NCI-H2171 (cell line): ENCODE results near the gene MMAA.
"Not testable (repeated sequence)": the region's sequence is repeated elsewhere in the genome, so short reads cannot be mapped to it uniquely, and the experiment has no call there.

Experiments used
- DNase-seq: peaks from one replicate; lab custom pipeline; 2025; lab: John Stamatoyannopoulos, UW

Gene MMAA

GRCh38 chr4:145618932-145619638 is at the start of gene MMAA:
Gene MMAA, plus strand, starts transcription at chr4:145619385. Its CDS starts 19,755 bp downstream, at chr4:145639140.
- DNase-seq, result peak; percentile 78

- not testable (repeated sequence) for DNase-seq
Measured at GRCh38 chr4:145574546-145574945, 44.6 kb upstream of the MMAA start.

- DNase-seq, result no peak
Measured at GRCh38 chr4:145580906-145581305, 38.3 kb upstream of the MMAA start.

- DNase-seq, result no peak
Measured at GRCh38 chr4:145583191-145584055, 35.8 kb upstream of the MMAA start.

- DNase-seq, result no peak
Measured at GRCh38 chr4:145587088-145587754, 32.0 kb upstream of the MMAA start.

- not testable (repeated sequence) for DNase-seq
Measured at GRCh38 chr4:145589381-145589780, 29.8 kb upstream of the MMAA start.

GRCh38 chr4:145589916-145590702 is 29.1 kb upstream of the MMAA start:
- no peak for DNase-seq

GRCh38 chr4:145602129-145602760 is 16.9 kb upstream of the MMAA start:
- DNase-seq, result no peak

GRCh38 chr4:145605941-145606340 is 13.2 kb upstream of the MMAA start:
- no peak for DNase-seq

GRCh38 chr4:145609481-145610427 is 9.4 kb upstream of the MMAA start:
- peak; percentile 2 for DNase-seq

- DNase-seq, result no peak
Measured at GRCh38 chr4:145613566-145614232, 5.5 kb upstream of the MMAA start.

GRCh38 chr4:145614233-145614610 is 5.0 kb upstream of the MMAA start:
- DNase-seq, result no peak

GRCh38 chr4:145618210-145618931 is 814 bp upstream of the MMAA start:
- no peak for DNase-seq

GRCh38 chr4:145619639-145619996 is 433 bp downstream of the MMAA start:
- DNase-seq, result peak; percentile 1

- not testable (repeated sequence) for DNase-seq
Measured at GRCh38 chr4:145622067-145622466, 2.9 kb downstream of the MMAA start.

GRCh38 chr4:145623831-145624230 is 4.6 kb downstream of the MMAA start:
- no peak for DNase-seq

- no peak for DNase-seq
Measured at GRCh38 chr4:145625677-145626622, 6.8 kb downstream of the MMAA start.

- DNase-seq, result peak; percentile 40
Measured at GRCh38 chr4:145626623-145626982, 7.4 kb downstream of the MMAA start.
